GM21737 (cell line): ENCODE measurements around the gene TDRD5.

ENCODE experiments used
- ATAC-seq: cut with Tn5 transposase; IDR thresholded peaks from one replicate; pipeline ENCODE4 v1.9.1; 2021; ENCODE audit warnings: mild to moderate bottlenecking, moderate library complexity; ENCODE audit not compliant: unreplicated experiment

The TDRD5 gene

GRCh38 chr1:179591592-179592580 is at the start of gene TDRD5:
TDRD5 (plus strand) TSS chr1:179591832; CDS start chr1:179592616, 784 bp downstream.
- no peak for ATAC-seq

GRCh38 chr1:179545321-179545720 is 46.3 kb upstream of the TDRD5 start:
- ATAC-seq: no peak

GRCh38 chr1:179547021-179547535 is 44.6 kb upstream of the TDRD5 start:
- ATAC-seq: no peak

- ATAC-seq: no peak
Measured at GRCh38 chr1:179548666-179549367, 42.8 kb upstream of the TDRD5 start.

GRCh38 chr1:179549368-179549700 is 42.3 kb upstream of the TDRD5 start:
- no peak for ATAC-seq

- no peak for ATAC-seq
Measured at GRCh38 chr1:179550746-179551682, 40.6 kb upstream of the TDRD5 start.

GRCh38 chr1:179554427-179554826 is 37.2 kb upstream of the TDRD5 start:
- no peak for ATAC-seq

- no peak for ATAC-seq
Measured at GRCh38 chr1:179558078-179558477, 33.6 kb upstream of the TDRD5 start.

- no peak for ATAC-seq
Measured at GRCh38 chr1:179575497-179576314, 15.9 kb upstream of the TDRD5 start, which contains the start of gene NPHS2. NPHS2 (minus strand) TSS chr1:179575948; CDS start chr1:179575864, 84 bp downstream.

- no peak for ATAC-seq
Measured at GRCh38 chr1:179576509-179576908, 15.1 kb upstream of the TDRD5 start.

GRCh38 chr1:179583771-179584320 is 7.8 kb upstream of the TDRD5 start:
- no peak for ATAC-seq

- no peak for ATAC-seq
Measured at GRCh38 chr1:179586107-179586823, 5.4 kb upstream of the TDRD5 start.

- no peak for ATAC-seq
Measured at GRCh38 chr1:179587336-179587735, 4.3 kb upstream of the TDRD5 start.

- no peak for ATAC-seq
Measured at GRCh38 chr1:179588425-179589024, 3.1 kb upstream of the TDRD5 start.

GRCh38 chr1:179589509-179589908 is 2.1 kb upstream of the TDRD5 start:
- ATAC-seq: no peak

GRCh38 chr1:179590671-179591070 is 961 bp upstream of the TDRD5 start:
- ATAC-seq: no peak

- ATAC-seq: no peak
Measured at GRCh38 chr1:179591253-179591591, 410 bp upstream of the TDRD5 start.

GRCh38 chr1:179598631-179599030 is 7.0 kb downstream of the TDRD5 start:
- ATAC-seq: no peak
